HUDEP-2 (cell line): ENCODE results near the gene ELMO1.

Experiments
- DNase-seq, 76 experiments: peaks; one replicate each; lab custom pipeline; 2025; ENCODE audit not compliant: unreplicated experiment in 76 of 76; lab: John Stamatoyannopoulos, UW

Gene ELMO1

GRCh38 chr7:37476428-37476827 is 27.8 kb upstream of the ELMO1 start:
- DNase-seq, result no peak

DNA sequence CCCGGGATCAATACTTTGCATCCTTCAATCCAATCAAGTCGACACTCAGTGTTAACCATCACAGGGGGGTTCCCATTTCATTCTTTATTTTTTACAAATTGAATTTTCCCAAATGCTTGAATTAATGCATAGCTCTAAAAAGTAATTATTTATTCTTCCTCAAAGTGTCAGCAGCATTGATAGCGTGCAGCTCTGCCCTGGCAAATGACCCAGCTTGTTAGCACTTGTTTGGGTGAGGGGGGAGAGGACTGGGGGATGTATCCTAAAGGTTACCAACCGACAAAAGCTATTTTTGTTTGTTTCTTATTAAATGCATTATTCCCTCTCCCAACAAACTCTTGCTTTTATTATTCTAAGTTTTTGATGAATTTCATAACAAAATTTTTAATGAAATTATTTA is 27.0 kb upstream of the ELMO1 start:
- no peak for DNase-seq

DNA sequence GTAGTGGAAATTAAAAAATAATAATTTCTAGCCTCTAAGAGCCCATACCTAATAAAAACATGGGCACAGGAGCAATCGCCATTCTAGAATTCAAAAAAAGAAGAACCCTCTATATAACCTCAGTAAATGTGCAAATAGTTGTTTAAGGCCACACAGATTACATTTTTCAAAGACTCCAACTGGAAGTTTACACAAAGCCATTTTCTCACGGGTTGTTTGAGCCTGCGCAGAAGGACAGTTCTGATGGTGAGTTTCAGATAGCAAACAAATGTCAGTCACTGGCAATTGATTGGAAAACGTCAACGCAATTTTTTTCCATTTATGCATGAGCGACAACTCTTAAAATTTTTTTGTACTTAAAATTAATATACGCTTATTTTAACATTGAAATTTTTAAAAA is 23.0 kb upstream of the ELMO1 start:
- no peak for DNase-seq

DNA sequence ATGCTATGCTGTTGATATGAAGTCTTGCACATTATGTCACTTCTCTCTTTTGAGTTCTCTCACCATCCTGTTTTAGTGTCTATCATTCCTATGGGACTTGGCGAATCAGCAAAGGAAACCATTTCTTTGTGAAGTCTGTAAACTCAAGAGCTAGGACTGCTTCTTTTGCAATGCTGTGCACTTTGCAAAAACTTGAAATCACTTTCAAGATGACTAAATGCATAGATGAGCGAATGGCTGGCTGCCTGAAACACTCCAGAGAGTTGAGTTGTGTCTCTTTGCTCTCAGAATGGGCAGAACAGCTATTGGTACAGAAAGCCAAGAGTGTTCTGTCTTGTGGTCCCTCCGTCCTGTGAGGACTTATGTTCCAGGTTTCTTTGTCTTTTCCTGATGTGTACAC is 18.3 kb upstream of the ELMO1 start:
- no peak for DNase-seq

DNA sequence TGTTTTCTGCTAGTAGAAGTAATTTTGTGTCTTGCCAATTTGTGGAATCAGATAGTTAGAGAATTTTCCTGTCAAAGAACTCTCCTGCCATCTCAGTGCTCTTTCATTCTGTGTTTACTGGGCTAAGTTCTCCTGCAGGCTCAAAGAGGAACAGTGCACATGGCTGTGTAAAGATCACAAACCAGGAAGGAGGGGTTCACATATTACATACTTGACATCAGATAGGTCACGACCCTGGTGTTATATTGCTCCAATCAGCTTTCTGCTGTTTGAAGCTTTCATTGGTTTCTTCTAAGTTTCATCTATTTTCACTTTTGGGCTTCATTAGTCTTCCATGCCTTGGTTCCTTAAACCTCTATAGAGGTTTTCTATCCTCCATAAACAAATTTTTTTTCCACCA is 13.5 kb upstream of the ELMO1 start:
- no peak for DNase-seq

DNA sequence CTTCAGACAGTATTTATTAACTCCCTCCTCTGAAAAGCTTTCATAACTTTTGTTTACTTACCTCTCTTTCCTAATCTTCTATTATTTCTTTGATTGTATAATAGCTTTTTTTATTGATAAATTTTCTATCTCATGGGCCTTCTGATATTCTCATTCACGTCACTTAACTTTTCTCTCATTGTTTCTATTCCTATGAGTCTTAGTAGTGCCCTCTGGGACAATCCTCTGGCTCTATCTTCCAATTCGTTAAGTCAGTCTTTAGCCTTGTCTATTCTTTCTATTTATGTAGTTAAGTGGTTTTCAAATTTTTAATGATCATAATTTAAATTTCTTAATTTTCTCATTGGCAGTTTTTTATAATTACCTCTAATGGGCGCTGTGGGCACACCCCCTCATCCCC is 6.4 kb upstream of the ELMO1 start:
- DNase-seq, result no peak

DNA sequence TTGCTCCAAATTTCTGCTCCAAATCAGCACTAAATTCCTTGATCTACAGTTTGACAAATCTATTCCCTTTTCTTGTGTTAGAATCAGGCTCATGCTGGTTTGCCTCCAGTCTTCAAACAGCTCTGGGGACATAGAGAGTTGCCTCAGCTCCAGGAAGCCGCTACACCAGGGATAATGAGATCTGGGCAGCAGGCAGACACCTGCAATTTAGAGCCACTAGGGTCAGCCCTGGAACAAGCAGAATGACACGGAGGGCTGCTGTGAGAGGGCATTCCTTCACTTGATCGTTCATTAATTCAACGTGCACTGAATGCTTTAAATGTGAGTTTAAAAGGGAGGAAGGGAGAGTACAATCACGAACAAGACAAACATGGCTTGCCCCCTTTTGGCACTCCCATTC is 3.7 kb upstream of the ELMO1 start:
- no peak for DNase-seq

GRCh38 chr7:37450035-37450434 is 1.4 kb upstream of the ELMO1 start:
- no peak for DNase-seq

DNA sequence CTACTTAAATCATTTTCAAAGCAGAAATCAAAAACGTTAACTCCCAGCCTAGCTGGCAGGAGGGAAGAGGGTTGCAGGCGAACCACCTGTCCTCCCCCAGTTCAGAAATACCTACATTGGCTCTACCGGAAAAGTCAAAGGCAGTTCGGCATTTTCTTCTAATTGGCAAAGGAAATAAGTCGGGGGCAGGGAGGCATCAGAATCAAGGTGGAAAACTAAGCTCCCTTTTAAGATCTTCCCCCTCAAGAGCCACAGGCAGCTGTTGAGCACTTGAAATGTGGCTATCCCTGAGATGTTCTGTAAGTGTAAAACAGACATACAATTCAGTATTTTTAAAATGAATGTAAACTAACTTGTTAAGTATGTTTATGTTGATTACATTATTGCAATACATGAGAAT is 957 bp upstream of the ELMO1 start:
- DNase-seq, result no peak

DNA sequence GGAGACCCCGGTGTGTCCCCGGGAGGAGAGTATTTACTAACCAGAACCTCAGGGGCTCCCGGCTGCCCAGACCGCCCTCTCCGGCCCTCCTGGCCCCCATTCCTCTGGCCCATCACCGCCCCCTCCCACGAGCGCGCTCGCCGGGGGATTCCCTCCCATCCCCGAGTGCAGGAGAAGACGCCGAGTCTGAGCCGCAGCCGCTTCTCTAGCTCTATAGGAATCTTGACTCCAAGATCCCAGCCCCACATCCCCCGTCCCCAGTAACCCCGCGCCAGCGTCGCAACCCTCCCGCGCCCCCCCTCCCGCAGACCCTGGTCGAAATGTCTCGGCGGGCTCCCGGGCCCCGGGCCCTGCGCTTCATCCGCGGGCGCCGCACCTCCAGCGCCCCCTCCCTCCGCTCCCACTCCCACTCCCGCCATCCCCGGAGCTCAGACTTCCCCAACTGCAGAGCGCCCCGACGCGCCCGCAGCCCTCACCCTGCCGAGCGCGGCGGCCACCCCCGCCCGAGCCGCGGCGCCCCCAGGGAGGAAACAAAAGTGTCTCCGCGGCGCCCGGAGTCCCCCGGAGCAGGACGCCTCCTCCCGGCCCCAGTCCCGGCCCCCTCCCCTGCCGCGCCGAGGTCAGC is 541 bp downstream of the ELMO1 start:
- DNase-seq, result peak in 3 of 76 experiments; percentile 31 to 34 (median 32)

GRCh38 chr7:37446371-37446770 is 2.3 kb downstream of the ELMO1 start:
- peak in 1 of 76 experiments; percentile 27 for DNase-seq

- peak in 3 of 76 experiments; percentile 14 to 22 (median 19) for DNase-seq
Observed at GRCh38 chr7:37445790-37446189, 2.9 kb downstream of the ELMO1 start.

DNA sequence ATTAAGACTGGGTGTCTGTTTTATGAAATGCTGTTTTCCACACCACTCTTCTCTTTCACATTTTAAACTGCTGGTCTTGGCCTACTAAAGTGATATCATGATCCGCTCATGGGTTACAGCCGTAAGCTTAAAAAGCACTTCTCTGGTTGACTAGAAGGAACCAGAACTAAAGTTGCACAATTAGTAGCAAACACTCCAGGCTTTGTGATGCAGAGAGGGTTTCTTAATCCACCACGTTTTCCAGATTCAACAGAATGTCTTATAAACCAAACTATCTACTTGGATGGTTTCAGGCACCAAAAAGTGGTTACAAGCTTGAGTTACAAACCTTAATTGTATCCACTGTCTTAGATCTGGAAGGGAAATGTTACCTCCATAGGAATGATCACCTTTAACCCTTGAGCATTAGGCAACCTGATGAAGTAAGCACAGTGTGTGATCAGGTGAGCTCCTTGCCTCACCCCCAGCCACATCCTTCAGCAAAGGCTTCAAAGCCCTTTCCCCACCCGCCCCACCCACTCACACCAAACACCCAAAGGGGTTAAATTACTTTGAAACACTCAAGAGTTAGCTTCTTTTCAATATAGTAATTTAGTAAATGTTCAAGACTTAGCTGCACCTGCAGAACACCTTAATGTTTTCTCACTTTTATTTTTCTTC is 3.5 kb downstream of the ELMO1 start:
- no peak for DNase-seq

DNA sequence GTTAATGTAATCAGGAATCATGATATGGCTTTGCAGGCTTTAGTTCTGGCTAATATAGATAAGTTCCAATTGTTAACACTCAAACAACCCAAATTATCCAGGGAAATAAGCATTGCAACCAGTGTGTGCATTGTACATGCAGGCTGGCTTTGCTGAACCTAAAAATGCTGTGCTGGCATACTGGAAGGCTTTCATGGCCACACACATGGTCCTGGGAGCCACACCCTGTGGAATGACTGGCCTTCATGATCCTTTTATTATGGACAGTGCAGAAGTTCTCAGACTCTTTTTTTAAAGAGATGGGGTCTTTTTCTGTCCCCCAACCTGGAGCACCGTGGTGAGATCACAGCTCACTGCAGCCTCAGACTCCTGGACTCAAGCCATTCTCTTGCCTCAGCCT is 5.0 kb downstream of the ELMO1 start:
- DNase-seq, result no peak

DNA sequence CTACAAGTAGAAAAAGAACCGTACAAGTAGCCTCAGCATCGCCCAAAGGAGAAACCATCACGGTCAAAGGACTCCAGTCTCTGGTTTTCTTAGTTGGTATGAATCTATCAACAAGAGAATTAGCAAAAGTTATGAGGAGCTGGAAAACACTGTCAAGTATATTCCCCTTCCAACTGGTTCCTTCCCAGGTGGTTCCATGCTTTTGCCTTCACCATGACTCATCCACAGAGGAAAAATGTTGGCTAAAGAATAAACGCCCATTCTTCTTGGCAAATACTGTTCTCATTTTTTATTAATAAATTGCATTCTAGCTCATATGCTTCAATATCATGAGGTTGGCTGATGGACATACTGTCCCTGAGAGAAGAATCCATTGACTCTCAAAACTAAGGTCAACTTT is 6.4 kb downstream of the ELMO1 start:
- no peak for DNase-seq

- no peak for DNase-seq
Observed at GRCh38 chr7:37441816-37442215, 6.8 kb downstream of the ELMO1 start.

DNA sequence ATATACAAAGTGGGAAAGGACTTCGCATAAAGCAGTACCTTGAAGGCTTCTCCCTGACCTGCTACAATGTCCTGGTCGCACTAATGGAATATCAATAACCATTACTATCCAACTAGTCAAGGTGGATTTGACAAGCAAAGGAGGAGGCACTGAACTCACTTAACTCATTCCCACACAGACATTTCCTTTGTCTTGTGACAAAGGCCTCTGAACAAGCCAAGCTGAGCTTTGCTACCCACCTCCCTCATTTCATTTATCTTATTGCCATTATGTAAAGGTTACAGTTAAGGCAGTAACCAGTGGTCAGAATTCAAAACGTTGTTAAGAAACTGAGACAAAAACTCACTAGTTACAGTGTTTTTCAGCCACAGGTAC is 7.3 kb downstream of the ELMO1 start:
- peak in 1 of 76 experiments; percentile 12 for DNase-seq

- no peak for DNase-seq
Observed at GRCh38 chr7:37440738-37441385, 7.8 kb downstream of the ELMO1 start.

GRCh38 chr7:37439653-37440026 is 9.0 kb downstream of the ELMO1 start:
- no peak for DNase-seq

DNA sequence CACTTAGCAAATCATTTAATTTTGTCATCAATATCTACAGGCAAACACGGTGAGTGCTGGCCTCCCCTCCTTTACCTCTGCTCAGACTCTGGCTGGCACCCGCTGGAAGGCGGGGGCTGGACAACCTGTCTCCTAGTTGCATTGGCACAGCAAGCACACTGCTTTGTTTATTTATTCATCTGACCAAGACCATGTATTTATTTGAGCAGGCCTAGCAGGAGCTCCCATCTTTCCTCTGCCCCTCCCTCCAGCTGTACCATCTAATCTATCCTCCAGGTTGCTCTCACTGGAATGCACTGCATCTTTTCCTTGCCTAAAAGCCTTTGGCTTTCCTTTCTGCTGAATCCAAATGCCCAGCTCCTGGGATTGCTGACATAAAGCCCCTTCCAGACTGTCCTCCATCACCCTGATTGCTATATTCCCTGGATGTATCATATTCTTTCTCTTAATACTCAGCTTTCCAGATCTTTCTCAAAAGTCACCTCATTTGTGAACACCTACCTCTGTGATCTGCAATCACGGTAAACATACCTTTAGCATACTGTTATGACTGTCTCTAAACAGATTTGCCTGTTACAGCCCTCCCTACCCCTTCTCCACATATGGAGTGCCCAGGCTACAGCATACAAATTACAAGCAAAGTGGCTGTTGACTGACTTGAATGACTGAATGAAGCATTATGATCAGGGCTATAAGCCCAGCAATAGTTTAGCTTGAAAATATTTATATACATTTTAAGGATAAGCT is 9.6 kb downstream of the ELMO1 start:
- DNase-seq, result no peak

GRCh38 chr7:37435156-37435855 is 13.4 kb downstream of the ELMO1 start:
- no peak for DNase-seq
